Vagina (tissue), 2 donors: ENCODE data around the gene BLOC1S6. TPM values are rescaled to one million over a fixed set of nuclear protein-coding genes. Genes with fewer than 3 reads are reported as not detected.

ENCODE experiments used
- DNase-seq, 2 donors: peaks; one replicate each; pipeline ENCODE4 v3.0.0-alpha.2; 2017; ENCODE audit errors: extremely low spot score in 2 of 2
- H3K27ac ChIP-seq: fragments of 200-600 bp; sonication (generic); one replicate; pipeline ENCODE4 v1.5.1; 2019
- H3K27me3 ChIP-seq: fragments of 200-600 bp; sonication (generic); one replicate; pipeline ENCODE4 v1.5.1; 2019
- H3K36me3 ChIP-seq, 2 donors: fragments of 200-600 bp; sonication (generic); one replicate each; pipeline ENCODE4 v1.5.1; 2017 to 2019
- H3K4me1 ChIP-seq: fragments of 200-600 bp; sonication (generic); one replicate; pipeline ENCODE4 v1.5.1; 2019
- H3K4me3 ChIP-seq, 2 donors: fragments of 200-600 bp; sonication (generic); 1 replicate in 1 of 2; 2 replicates in 1 of 2; pipeline ENCODE4 v1.5.1; 2016 to 2019
- H3K9me3 ChIP-seq: fragments of 200-600 bp; sonication (generic); one replicate; pipeline ENCODE4 v1.5.1; 2019
- CTCF ChIP-seq, 3 experiments: fragments of 450-650 bp in 2 of 3; fragments of 200-600 bp in 1 of 3; sonication (generic) in 1 of 3; IDR thresholded peaks; one replicate each; pipeline ENCODE4 v1.5.1; 2017 to 2019; ENCODE audit warnings: antibody characterized with exemption in 3 of 3, mild to moderate bottlenecking in 2 of 3, moderate library complexity in 2 of 3
- POLR2A ChIP-seq, 2 donors: fragments of 450-650 bp; IDR thresholded peaks; one replicate each; pipeline ENCODE4 v1.6.1; 2017; ENCODE audit warnings: antibody characterized with exemption in 2 of 2, mild to moderate bottlenecking in 2 of 2, moderate library complexity in 2 of 2
- POLR2AphosphoS5 ChIP-seq, 2 donors: sonication (generic); formaldehyde crosslinking; IDR thresholded peaks; one replicate each; pipeline ENCODE4 v1.9.0; 2017; ENCODE audit warnings: antibody characterized with exemption in 2 of 2, mild to moderate bottlenecking in 2 of 2, low read depth in 1 of 2; ENCODE audit not compliant: insufficient read depth in 1 of 2
- intact Hi-C: fragments of 100-400 bp; cut with DNase I; formaldehyde crosslinking; loops from one replicate; pipeline ENCODE4 v1.15.1; 2023
- total RNA-seq: library from RNA; depleted of rRNA; stranded (reverse); fragments of >200 nt; gene quantifications from one replicate; pipeline ENCODE4 v1.2.3, GENCODE V29; 2016

Gene BLOC1S6
- total RNA-seq, 1 donor from 2014 or later: 45.2 TPM

- intact Hi-C loops: no loop called here
- H3K9me3 ChIP-seq: no peaks in the 10 kb centered on the region
- no peaks in the 10 kb centered on the region for H3K36me3 ChIP-seq
- no peak for TF ChIP-seq CTCF (IDR thresholded peaks at IDR 0.05)
- TF ChIP-seq POLR2A (IDR thresholded peaks at IDR 0.05): no peak
- no peak for TF ChIP-seq POLR2AphosphoS5 (IDR thresholded peaks at IDR 0.05; ENCODE audit: insufficient read depth in 1 of 2, low read depth in 1 of 2)
- no peak for DNase-seq
- no peaks in the 10 kb centered on the region for H3K27me3 ChIP-seq
- H3K4me3 ChIP-seq: no peak overlapping the region
- no peak overlapping the region for H3K27ac ChIP-seq
- peaks cover 18% of the 10 kb centered on the region for H3K4me1 ChIP-seq
Measured at GRCh38 chr15:45581919-45582318, 5.3 kb upstream of the BLOC1S6 start.

GRCh38 chr15:45583731-45584639 is 3.2 kb upstream of the BLOC1S6 start:
- no peaks in the 10 kb centered on the region for H3K27me3 ChIP-seq
- no peak overlapping the region for H3K27ac ChIP-seq
- no peaks in the 10 kb centered on the region for H3K9me3 ChIP-seq
- TF ChIP-seq POLR2A (IDR thresholded peaks at IDR 0.05) (no peak), POLR2AphosphoS5 (IDR thresholded peaks at IDR 0.05; ENCODE audit: insufficient read depth in 1 of 2, low read depth in 1 of 2) (no peak), CTCF (IDR thresholded peaks at IDR 0.05) (no peak)
- intact Hi-C loops: no loop called here
- H3K36me3 ChIP-seq: no peaks in the 10 kb centered on the region
- no peak for DNase-seq
- peaks cover 30% of the 10 kb centered on the region for H3K4me1 ChIP-seq
- H3K4me3 ChIP-seq: no peak overlapping the region

- DNase-seq: no peak
- H3K27me3 ChIP-seq: no peaks in the 10 kb centered on the region
- H3K4me1 ChIP-seq: peaks cover 42% of the 10 kb centered on the region
- TF ChIP-seq POLR2AphosphoS5 (IDR thresholded peaks at IDR 0.05; ENCODE audit: insufficient read depth in 1 of 2, low read depth in 1 of 2) (no peak), CTCF (IDR thresholded peaks at IDR 0.05) (no peak), POLR2A (IDR thresholded peaks at IDR 0.05) (no peak)
- H3K36me3 ChIP-seq: no peaks in the 10 kb centered on the region
- no peak overlapping the region for H3K27ac ChIP-seq
- intact Hi-C loops: no loop called here
- no peak overlapping the region for H3K4me3 ChIP-seq
- no peaks in the 10 kb centered on the region for H3K9me3 ChIP-seq
Measured at GRCh38 chr15:45585069-45585791, 1.9 kb upstream of the BLOC1S6 start.

DNA sequence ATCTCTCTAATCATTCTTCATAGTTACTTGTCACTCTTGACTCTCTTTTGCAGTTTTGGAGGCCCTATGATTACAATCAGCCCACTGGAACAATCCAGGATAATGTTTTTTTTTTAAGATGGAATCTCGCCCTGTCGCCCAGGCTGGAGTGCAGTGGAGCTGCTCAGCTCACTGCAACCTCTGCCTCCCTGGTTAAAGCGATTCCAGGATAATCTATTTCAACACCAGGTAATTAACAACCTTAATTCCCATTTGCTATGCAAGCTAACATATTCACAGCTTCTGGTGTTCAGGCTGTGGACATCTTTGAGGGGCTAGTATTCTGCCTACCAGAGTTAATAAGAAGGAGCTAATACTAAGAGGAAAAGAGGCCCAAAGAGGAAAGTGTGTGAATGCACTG is 1.1 kb upstream of the BLOC1S6 start:
- Histone ChIP-seq H3K4me1 (peaks cover 51% of the 10 kb centered on the region), H3K27me3 (no peaks in the 10 kb centered on the region), H3K9me3 (no peaks in the 10 kb centered on the region), H3K36me3 (no peaks in the 10 kb centered on the region), H3K4me3 (peak overlapping the region; percentile 77 to 94), H3K27ac (peak overlapping the region; percentile 97)
- TF ChIP-seq POLR2AphosphoS5 (IDR thresholded peaks at IDR 0.05; ENCODE audit: insufficient read depth in 1 of 2, low read depth in 1 of 2) (no peak), CTCF (IDR thresholded peaks at IDR 0.05) (no peak), POLR2A (IDR thresholded peaks at IDR 0.05) (no peak)
- intact Hi-C loops: no loop called here
- no peak for DNase-seq
